TTC549 (cell line): ENCODE measurements around the gene RUSC2.

Source experiments
- FAIRE-seq: peaks from 2 replicates; lab custom pipeline; 2012; peaks lifted over from hg19 to GRCh38; lab: Jason Lieb, UNC

RUSC2 gene, protein sequence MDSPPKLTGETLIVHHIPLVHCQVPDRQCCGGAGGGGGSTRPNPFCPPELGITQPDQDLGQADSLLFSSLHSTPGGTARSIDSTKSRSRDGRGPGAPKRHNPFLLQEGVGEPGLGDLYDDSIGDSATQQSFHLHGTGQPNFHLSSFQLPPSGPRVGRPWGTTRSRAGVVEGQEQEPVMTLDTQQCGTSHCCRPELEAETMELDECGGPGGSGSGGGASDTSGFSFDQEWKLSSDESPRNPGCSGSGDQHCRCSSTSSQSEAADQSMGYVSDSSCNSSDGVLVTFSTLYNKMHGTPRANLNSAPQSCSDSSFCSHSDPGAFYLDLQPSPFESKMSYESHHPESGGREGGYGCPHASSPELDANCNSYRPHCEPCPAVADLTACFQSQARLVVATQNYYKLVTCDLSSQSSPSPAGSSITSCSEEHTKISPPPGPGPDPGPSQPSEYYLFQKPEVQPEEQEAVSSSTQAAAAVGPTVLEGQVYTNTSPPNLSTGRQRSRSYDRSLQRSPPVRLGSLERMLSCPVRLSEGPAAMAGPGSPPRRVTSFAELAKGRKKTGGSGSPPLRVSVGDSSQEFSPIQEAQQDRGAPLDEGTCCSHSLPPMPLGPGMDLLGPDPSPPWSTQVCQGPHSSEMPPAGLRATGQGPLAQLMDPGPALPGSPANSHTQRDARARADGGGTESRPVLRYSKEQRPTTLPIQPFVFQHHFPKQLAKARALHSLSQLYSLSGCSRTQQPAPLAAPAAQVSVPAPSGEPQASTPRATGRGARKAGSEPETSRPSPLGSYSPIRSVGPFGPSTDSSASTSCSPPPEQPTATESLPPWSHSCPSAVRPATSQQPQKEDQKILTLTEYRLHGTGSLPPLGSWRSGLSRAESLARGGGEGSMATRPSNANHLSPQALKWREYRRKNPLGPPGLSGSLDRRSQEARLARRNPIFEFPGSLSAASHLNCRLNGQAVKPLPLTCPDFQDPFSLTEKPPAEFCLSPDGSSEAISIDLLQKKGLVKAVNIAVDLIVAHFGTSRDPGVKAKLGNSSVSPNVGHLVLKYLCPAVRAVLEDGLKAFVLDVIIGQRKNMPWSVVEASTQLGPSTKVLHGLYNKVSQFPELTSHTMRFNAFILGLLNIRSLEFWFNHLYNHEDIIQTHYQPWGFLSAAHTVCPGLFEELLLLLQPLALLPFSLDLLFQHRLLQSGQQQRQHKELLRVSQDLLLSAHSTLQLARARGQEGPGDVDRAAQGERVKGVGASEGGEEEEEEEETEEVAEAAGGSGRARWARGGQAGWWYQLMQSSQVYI (N-terminal part only)

DNA sequence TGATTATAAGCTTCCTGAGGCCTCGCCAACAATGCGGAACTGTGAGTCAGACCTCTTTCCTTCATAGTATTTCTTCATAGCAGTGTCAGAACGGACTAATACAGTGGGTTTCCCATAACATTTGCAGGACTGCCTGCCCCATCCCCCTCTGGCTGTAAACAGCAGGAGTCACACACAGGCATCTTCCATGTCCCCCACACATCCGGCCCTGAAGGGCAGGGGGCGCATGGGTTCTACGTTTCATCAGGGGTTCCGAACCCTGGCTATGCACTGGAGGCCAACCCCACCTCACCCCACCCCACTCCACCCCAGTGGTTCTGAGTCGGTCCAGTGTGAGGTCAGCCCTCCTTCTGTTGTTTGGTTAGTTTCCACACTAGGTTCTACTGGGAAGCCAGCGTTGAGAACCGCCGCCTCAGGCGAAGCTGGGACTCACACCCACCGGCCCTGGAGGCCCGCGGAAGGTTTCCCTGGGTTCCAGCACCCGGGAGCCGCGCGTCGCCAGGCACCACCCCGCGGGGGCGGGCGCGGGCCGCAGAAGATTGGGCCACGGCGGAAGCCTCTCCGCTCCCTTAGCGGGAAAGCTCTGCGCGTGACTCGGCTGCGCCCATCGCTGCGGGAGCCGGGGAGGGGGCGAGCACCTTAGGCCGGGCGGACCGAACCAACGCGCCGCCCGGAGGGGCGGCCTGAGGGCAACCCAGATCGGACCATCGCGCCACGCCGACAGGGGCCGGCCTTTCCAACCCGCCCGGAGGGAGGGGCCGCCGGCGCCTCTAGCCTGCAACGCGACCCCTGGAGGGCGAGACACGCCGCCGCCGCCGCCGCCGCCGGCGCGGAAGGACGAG, at the start of gene RUSC2:
Gene RUSC2 (plus strand): TSS at position 799 of the 842 bp plus-strand sequence. CDS start 56,411 bp downstream, outside the sequence.
- no peak for FAIRE-seq

DNA sequence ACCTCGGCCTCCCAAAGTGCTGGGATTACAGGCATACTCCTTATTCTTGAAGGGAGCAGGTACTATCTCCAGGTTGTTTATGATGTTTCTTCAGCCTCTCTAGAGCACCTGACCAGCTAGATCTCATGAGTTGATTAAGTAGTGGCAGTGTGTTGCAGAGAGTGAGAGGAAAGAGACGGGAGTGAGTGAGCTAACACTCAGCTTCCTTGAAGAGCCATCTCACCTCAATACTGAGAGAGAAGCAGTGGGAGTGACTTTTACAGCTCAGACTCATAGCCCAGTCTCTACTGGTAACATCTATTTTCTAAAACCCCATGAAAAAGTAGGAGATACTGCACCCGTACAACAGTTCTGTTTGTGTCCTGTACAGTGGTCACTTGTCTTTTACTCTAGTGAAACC, 43.9 kb upstream of the RUSC2 start:
- FAIRE-seq: no peak

DNA sequence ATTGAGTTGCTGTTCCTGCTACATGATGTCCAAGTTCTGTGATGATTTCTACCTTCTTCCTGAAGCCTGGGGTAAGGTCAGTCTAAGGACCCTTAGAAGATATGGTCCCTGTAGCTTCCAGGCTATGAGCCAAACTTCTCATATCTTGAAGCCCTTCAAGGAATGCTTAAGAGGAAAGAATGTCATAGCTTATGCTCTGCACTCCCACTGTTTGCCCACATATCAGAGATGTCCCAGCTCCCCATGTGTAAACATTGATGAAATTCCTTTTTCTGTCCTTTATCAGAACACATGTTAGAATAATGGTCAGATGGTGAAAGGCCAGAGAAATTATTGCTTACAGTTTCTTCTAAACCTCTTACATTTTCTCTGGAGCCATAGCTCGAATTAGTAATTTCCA, 41.4 kb upstream of the RUSC2 start:
- no peak for FAIRE-seq

DNA sequence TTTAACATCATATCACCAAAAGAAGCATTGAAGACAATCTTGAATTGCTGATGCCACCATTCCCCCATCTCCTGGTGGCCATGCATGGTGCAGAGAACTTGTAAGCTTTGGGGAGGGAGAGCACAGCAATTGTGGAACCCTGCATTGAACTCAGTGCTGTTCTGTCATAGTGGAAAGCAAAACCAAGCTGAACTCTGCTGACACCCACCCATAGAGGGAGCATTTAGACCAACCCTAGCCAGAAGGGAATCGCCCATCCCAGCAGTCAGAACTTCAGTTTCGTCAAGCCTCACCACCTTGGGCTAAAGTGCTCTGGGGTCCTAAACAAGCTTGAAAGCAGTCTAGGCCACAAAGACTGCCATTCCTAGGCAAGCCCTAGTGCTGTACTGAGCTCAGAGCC, 37.4 kb upstream of the RUSC2 start:
- no peak for FAIRE-seq

DNA sequence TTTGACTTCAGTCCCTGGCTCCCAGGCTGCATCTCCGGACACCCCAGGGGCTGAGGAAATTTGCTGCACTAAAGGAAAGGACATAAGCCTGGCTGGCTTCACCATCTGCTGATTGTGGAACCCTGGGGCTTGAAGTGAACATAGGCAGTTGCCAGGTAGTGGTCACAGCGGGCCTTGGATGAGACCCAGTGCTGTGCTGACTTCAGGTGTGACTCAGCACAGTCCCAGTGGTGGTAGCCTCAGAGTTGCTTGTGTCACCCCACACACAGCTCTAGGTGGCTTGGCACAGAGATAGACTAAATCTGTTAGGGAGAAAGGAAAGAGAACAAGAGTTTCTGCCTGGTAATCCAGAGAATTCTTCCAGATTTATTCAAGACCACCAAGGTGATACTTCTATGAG, 36.1 kb upstream of the RUSC2 start:
- no peak for FAIRE-seq

DNA sequence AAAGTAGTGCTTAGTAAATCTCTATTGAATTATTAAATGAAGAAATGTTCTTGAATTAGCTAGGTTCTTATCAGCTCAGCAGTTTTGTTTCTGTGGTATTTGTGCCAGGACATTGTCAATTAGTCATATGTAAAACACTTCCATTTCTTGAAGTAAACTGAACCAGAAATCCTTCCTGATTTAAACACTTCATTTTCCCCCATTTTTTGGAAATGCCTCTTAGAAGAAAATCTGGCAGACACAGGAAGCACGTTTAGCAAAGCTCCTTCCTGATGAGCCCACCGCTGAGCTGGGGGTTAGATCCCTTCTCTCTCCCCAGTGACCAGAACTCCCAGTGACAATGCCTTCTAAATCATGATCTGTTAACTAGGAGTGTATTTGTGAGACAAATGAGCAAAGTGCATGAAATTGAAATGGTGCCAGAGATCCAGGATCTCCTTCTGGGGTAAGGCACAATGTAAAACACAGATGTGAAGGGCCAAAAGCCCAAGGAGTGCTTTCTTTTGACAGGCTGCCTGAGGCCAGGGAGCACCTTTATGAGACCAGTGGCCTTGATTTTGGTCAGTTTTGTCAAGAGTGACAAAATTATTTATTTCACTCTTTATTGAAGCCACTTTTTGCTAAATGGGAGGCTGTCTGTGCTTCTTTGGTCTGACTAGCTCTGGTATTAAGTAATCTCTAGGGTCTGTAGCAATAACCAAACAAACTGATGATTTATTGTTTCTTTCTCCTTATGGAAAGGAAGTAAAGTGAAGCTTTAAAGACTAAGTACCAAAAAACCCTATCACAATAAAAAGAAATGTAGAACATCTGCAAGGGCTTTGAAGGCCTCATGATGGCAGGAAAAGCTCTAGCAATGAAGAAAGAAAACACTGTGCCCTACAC, 25.5 kb upstream of the RUSC2 start:
- no peak for FAIRE-seq

DNA sequence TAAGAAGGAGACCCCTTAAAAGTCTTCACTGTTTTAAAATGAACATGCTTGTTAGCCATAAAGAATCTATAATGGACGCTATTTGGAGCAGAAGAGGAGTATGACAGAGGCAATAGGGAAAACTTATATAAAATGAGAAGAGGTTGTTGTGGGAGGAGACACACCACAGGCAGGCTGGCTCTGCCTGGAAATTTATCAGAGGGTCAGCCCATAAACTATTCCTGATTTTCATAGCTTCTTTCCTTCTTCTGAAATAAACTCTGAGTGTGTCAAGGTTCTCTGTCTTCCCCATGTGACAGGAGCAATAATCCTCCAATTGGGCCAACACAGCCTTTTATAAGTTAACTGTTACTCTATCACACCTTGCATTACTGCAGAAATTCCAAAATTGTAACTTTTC, 19.6 kb upstream of the RUSC2 start:
- FAIRE-seq: no peak

DNA sequence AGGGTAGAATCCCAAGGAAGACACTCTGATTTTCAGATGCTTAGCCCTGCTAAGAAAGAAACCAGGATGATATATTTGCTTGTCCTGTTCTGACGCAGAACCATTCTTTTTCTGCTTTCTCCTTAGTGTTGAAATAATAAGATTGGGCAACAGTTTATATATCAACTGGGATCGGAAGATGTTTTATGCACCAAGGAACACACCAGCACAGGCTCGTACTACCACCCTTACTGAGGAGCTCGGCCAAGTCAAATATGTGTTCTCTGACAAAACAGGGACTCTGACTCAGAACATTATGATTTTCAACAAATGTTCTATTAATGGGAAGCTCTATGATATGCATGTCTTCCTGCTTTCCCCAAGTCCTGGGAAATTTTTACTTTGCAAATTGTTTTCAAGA, 19.0 kb upstream of the RUSC2 start:
- no peak for FAIRE-seq

DNA sequence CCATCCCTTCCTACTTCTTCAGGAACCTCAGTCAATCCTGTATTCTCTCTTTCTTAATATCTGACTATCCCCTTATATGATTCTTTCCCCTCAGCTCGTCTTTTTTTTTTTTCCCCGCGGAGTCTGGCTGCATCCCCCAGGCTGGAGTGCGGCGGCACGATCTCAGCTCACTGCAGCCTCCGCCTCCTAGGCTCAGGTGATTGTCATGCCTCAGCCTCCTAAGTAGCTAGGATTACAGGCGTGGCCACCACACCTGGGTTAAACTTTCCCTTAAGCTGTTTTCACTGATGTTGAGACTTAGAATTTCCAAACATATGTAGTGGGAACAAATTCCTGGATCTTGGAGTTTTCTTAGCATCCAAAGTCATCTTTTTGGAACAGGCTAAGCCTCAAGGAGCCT, 13.3 kb upstream of the RUSC2 start:
- FAIRE-seq: no peak

DNA sequence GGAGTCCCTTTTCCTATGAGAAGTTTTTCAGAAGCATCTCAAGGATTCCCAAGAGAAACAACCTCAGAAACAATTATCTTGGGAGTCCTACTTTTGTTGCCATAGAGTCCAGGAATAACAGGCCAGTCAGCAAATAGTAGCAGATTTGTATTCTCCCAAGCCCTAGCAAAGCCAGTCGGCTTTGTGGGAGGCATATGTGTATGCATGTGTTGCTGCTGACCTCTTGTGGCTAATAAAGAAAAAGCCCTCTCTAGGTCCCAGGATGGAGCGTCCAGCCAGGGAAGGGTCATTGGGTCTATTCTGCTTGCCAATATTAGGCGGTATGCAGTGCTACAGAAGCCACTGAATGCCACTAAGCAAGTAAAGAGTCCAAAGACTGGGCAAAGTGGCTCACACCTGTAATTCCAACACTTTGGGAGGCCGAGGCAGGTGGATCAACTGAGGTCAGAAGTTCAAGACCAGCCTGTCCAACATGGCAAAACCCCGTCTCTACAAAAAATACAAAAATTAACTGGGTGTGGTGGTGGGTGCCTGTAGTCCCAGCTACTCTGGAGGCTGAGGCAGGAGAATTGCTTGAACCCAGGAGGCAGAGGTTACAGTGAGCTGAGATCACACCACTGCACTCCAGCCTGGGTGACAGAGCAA, 12.6 kb upstream of the RUSC2 start:
- peak; percentile 70 for FAIRE-seq

DNA sequence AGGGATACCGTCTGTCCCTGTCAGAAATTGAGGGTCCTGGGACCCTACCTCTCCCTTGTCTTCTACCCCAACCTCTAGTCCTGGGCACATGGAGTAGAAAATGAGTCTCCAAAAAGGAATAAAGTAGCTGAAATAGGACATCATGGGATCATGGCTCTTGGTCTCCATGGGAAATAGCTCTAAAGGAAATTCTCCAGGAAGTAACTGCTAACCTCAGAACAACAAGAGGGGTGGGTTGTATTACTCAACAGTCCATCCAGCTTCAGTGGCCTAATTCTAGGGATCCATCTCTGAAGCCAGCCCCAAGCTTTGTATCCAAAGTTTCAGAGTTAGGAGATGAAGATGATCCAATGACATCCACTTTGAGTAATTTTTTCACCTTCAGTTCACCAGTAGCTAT, 11.0 kb upstream of the RUSC2 start:
- FAIRE-seq: no peak

DNA sequence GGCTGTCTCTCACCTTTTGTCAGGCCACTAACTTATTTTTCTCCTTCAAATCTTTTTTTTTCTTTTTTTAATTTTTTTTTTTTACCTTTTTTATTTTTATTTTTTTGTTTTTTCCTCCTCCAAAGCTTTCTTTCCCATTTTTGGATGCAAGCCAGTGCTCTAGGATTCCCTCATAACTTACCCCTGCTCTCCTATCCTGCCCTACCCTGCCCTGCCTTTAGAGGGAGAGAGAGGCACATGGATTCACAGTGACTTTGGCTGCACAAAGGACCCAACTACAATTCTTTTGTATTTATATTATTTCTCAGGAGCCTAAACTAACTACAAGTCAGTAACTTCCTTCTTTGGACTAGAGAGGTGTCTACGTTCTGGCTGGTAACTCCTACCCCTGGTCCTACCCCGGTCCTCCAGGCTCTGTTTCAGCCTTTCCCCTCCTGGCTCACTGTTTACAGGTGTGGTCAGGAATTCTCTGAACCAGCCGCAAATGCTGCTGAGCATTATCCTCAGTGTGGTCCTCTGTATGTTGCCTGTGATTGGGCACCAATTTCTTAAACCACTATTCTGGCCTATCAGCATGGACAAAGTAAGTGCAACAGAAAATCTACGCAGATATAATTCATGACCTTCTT, 8.4 kb upstream of the RUSC2 start:
- FAIRE-seq: peak; percentile 41

DNA sequence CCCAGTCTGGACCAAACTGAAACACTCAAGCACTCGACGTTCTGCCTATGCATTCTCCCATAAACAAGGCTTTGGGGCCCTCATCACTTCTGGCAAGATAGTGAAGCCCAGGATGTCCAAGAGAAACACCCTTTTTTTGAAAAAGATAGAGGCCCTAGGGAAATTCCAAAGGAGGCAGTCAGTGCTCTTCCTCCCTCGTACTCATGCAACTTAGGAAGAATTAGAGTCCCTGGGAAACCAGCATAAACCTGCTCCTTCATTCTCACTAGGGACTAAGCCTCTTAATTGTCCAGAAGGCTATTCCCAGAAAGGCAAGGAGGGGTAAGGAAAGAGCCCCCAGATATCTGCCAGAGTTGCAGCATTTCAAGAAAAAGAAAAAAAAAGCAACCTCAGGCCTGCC, 7.8 kb upstream of the RUSC2 start:
- no peak for FAIRE-seq

DNA sequence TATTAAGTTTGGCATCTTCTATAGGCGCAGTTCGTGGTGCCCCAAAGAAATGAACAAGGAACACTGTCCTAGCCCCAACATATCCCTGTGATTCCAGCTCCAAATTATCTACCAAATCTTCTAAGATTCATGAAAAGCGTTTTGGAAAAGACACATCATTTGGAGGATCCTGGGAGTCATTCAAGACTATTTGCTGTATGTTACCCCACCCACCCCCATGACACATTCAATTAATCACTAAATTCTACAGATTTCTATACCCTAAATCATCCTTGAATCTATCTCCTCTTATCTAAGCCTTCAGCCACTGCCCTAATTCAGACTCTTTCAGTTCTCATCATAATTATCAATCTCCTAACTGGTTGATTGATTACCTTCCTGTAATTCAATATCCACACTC, 5.5 kb upstream of the RUSC2 start:
- FAIRE-seq: no peak

DNA sequence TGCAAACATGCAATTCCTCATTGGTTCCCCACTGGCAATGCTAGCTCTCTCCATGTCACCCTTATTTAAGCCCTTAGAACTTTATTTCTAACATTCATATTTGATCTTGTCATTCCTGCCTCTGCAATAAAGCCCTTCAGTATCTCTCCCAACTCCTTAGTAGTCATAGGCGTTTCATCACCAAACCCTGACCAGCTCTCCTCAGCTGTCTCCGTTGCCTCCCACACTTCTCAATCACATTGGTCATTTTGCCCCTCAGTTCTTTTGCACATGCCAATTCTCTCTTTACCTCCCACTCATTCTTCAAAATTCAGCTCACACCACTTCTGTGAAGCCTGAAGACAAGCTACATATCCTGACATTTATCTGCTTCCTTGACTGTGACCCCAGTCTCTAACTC, 2.8 kb upstream of the RUSC2 start:
- no peak for FAIRE-seq

DNA sequence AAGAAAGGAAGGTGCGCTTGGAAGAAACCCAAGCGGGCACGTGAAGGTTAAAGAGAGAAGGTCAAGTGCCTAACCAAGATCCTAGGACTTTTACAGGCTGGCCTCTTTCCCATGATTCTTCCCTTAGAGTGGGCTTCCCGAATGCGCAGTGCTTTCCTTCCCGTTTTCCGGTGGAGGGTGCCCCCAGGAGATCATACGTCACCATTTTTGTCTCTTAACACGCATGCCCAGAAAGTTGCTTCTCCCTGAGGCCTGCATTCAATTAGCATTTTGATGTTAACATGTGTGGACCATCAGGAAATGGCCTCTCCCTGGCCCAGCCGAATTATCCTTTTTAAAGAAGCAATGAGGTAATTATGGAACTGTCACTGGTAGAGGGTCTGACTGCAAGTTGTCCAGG, 1.9 kb upstream of the RUSC2 start:
- no peak for FAIRE-seq

DNA sequence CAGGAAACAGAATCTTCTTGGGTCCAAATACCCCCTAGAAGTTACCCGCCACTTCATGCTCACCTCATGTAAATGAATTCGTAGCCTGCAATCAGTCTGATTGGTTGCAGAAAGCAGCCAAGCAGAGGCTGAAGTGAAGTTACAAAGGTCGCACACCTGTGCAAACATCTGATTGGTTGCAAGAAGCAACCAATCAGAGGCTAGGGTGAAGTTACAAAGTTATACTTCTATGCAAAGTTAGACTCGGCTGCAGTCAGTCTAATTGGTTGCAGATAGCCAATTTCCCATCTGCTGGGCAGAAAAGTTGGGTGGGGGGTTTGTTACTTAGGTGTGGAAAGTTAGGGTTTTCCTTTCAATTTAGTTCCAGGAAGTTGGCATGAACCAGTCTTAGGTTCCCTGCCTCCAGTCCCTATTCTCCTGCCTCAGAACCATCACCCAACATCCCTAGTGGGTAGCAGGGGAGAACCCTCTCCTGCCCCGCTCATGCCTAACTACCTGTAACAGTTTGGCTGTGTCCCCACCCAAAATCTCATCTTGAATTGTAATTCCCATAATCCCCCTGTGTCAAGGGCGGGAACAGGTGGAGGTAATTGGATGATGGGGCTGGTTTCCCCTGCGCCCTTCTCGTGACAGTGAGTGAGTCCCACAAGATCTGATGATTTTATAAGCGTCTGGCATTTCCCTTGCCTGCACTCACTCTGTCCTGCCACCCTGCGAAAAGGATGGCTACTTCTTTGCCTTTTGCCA, 1.2 kb upstream of the RUSC2 start:
- FAIRE-seq: no peak

DNA sequence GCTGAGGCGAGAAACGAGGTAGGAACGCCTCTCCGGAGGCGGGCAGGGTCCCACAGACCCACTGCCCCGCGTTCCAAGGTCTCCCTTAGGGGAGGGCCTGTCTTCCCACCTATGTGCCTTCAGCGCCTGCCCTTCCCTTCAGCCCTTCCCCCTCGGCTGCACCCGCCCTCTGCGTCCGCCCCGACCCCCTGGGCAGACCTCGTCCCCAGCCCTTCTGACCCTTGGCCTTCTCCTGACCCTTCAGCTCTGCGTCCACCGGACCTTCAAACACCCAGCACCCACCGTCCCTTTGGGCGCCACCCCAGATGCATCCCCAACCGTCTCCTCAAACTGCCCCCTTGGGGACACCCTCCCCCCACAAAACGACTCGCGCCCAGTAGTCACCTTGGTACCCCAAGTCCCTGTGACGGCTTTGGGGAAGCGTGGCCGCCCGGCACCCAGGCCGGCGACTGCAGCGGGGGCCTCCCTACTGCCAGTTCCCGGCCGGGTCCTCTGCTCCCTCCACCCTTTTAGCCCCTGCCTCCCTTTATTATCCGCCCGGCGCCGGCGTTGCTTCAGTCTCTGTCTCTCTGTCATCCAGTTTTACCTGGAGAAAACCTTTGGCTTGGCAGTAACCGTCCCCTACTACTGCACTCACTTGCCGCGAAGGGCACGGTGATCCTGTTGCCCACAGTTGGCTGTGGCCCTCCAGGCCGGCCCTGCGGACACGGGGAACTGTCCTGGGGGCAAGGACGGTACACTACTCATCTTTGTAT, 421 bp downstream of the RUSC2 start:
- FAIRE-seq: no peak
